Measurements from ENCODE around the gene MIA2. TPM values are rescaled to one million over a fixed set of nuclear protein-coding genes. Genes with fewer than 3 reads are reported as not detected.

Gene MIA2
- total RNA-seq, 1 experiment from 2014 or later = 11.8 TPM

- Histone ChIP-seq H3K27ac (ENCODE audit: low read length) (no peak overlapping the region), H3K79me2 (ENCODE audit: low read length) (no peaks in the 10 kb centered on the region), H3K9me3 (ENCODE audit: low read length) (no peaks in the 10 kb centered on the region), H3K4me3 (ENCODE audit: low read length) (no peak overlapping the region), H3F3A (ENCODE audit: low read length, unreplicated experiment) (no peaks in the 10 kb centered on the region), H3K9ac (ENCODE audit: low read length) (no peak overlapping the region), H3K9me2 (replicated peaks; ENCODE audit: low read length) (no peaks in the 10 kb centered on the region), H2AFZ (ENCODE audit: low read length) (no peak overlapping the region), H3K27me3 (ENCODE audit: low read length) (no peaks in the 10 kb centered on the region), H4K20me1 (ENCODE audit: low read length) (no peaks in the 10 kb centered on the region), H3K36me3 (ENCODE audit: low read depth, low read length) (no peaks in the 10 kb centered on the region), H3K4me1 (ENCODE audit: insufficient read depth, low read length) (no peaks in the 10 kb centered on the region), H3K4me2 (ENCODE audit: low read length) (no peak overlapping the region)
- ATAC-seq (no peak), DNase-seq (no peak)
- intact Hi-C loops (cut with micrococcal nuclease) = loop anchor here (2.0 to 5.0 kb wide), 2 partner anchors 122 to 197 kb away; no protein-coding TSS in a partner anchor
- no TSS peak for BruUV-seq (replicated peaks)
- TF ChIP-seq EZH2phosphoT487 (IDR thresholded peaks at IDR 0.05; ENCODE audit: borderline replicate concordance, low read length) (no peak), EZH2 (IDR thresholded peaks at IDR 0.05; ENCODE audit: low read length, unreplicated experiment) (no peak)
- TF ChIP-seq, protein P1, sequence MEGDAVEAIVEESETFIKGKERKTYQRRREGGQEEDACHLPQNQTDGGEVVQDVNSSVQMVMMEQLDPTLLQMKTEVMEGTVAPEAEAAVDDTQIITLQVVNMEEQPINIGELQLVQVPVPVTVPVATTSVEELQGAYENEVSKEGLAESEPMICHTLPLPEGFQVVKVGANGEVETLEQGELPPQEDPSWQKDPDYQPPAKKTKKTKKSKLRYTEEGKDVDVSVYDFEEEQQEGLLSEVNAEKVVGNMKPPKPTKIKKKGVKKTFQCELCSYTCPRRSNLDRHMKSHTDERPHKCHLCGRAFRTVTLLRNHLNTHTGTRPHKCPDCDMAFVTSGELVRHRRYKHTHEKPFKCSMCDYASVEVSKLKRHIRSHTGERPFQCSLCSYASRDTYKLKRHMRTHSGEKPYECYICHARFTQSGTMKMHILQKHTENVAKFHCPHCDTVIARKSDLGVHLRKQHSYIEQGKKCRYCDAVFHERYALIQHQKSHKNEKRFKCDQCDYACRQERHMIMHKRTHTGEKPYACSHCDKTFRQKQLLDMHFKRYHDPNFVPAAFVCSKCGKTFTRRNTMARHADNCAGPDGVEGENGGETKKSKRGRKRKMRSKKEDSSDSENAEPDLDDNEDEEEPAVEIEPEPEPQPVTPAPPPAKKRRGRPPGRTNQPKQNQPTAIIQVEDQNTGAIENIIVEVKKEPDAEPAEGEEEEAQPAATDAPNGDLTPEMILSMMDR (conservative IDR thresholded peaks at IDR 0.05; ENCODE audit: low read depth, low read length) = no peak
- ChIA-PET CTCF (no interaction called here), POLR2A (ENCODE audit: unreplicated experiment) (no interaction called here)
These were observed 4.1 kb upstream of the MIA2 start for GRCh38 chr14:39229601-39230110.

DNA sequence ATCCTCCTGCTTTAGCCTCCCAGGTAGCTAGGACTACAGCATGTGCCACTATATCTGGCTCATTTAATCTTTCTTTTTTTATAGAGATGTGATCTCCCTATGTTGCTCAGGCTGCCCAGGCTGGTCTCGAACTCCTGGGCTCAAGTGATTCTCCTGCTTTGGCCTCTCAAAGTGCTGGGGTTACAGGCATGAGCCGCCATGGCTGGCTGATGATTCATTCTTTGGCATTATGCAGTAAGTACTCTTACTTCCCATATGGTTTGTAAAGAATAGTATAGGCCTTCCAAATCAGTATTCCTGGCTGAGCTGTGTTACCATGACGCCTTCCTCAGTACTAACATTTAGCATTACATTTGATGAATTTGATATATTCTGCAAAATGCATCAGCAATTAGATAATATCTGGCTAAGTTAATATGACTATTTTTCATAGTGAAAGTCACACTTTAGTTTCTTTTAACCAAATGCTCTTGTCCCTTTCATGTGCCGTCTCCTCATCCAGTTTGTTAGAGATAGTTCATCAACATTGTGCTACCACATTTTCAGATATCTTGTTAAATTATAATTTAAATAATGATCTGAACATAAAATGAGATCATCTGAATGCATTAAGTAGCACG is 3.2 kb upstream of the MIA2 start:
- Histone ChIP-seq H3K9me2 (replicated peaks; ENCODE audit: low read length) (no peaks in the 10 kb centered on the region), H3K27me3 (ENCODE audit: low read length) (no peaks in the 10 kb centered on the region), H3K9me3 (ENCODE audit: low read length) (no peaks in the 10 kb centered on the region), H4K20me1 (ENCODE audit: low read length) (no peaks in the 10 kb centered on the region), H3F3A (ENCODE audit: low read length, unreplicated experiment) (no peaks in the 10 kb centered on the region), H3K9ac (ENCODE audit: low read length) (no peak overlapping the region), H3K4me1 (ENCODE audit: insufficient read depth, low read length) (no peaks in the 10 kb centered on the region), H3K4me3 (ENCODE audit: low read length) (no peak overlapping the region), H3K79me2 (ENCODE audit: low read length) (no peaks in the 10 kb centered on the region), H3K4me2 (ENCODE audit: low read length) (no peak overlapping the region), H2AFZ (ENCODE audit: low read length) (no peak overlapping the region), H3K36me3 (ENCODE audit: low read depth, low read length) (no peaks in the 10 kb centered on the region), H3K27ac (ENCODE audit: low read length) (no peak overlapping the region)
- no peak for ATAC-seq
- BruUV-seq (replicated peaks) = no TSS peak
- no peak for DNase-seq
- ChIA-PET CTCF (no interaction called here), POLR2A (ENCODE audit: unreplicated experiment) (interaction anchor here (0.6 kb wide), 1 partner anchor 86 kb away, joined by 8 read pairs; no protein-coding TSS in a partner anchor)
- intact Hi-C loops (cut with micrococcal nuclease) = loop anchor here (1.0 to 5.0 kb wide), 3 partner anchors 123 to 196 kb away; no protein-coding TSS in a partner anchor
- TF ChIP-seq, protein P1 (conservative IDR thresholded peaks at IDR 0.05; ENCODE audit: low read depth, low read length) = no peak
- no peak for TF ChIP-seq EZH2 (IDR thresholded peaks at IDR 0.05; ENCODE audit: low read length, unreplicated experiment)
- TF ChIP-seq EZH2phosphoT487 (IDR thresholded peaks at IDR 0.05; ENCODE audit: borderline replicate concordance, low read length) = no peak

All from PC-3 (cell line).